ENCODE measurements around the gene EPHA6.

Gene EPHA6

DNA sequence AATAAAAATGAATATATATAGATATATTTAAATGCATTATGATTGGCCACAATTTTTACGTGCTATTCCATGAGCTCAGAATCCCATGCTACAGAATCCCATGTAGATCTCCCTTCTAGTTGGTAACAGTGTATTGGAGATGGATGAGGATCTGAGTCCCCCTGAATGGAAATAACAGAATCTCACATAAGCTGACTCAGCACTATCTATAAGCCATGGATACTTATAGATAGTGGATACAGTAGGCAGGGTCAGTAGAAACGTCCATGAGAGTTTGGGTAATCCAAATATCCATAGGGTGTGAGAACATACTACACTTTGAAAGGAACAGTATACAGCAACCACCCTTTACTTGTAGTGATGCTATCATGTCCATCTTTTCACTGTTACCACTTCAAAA, 375.4 kb downstream of the EPHA6 start:
- no peak overlapping the region for H4K5ac ChIP-seq (ENCODE audit: low read length)
- H3K56ac ChIP-seq (ENCODE audit: low read length): no peak overlapping the region
- H2BK15ac ChIP-seq (replicated peaks; ENCODE audit: low read depth): no peak overlapping the region
- H3K27ac ChIP-seq (ENCODE audit: low read depth, low read length): no peak overlapping the region
- DNase-seq: no peak
- H2BK120ac ChIP-seq (ENCODE audit: low read depth, low read length): no peak overlapping the region
- no CpG with 5 or more reads among the region's 2 CpGs for WGBS (ENCODE audit: extremely low coverage, insufficient coverage, low lambda C conversion rate)
- H3K4me3 ChIP-seq (ENCODE audit: low read length): no peak overlapping the region
- no peaks in the 10 kb centered on the region for H3K36me3 ChIP-seq (ENCODE audit: control insufficient read depth, insufficient read depth, low read length)
- no peak overlapping the region for H4K8ac ChIP-seq (ENCODE audit: low read depth, low read length)
- H3K4ac ChIP-seq (ENCODE audit: low read depth, low read length): no peak overlapping the region
- no peaks in the 10 kb centered on the region for H3K4me1 ChIP-seq (ENCODE audit: control insufficient read depth, low read depth, low read length)
- no peaks in the 10 kb centered on the region for H3K27me3 ChIP-seq (ENCODE audit: insufficient read depth, low read length, poor library complexity)
- no peak overlapping the region for H3K4me2 ChIP-seq (ENCODE audit: low read length)
- no peak overlapping the region for H3K23ac ChIP-seq (ENCODE audit: low read length)
- H3K79me2 ChIP-seq (ENCODE audit: control insufficient read depth, insufficient read depth, low read length): no peaks in the 10 kb centered on the region
- H3K9ac ChIP-seq (ENCODE audit: low read length): no peak overlapping the region
- H3K79me1 ChIP-seq (ENCODE audit: low read length): no peaks in the 10 kb centered on the region
- H3K18ac ChIP-seq (ENCODE audit: low read length): no peak overlapping the region
- no peak overlapping the region for H2AK5ac ChIP-seq (ENCODE audit: low read length)
- H2BK5ac ChIP-seq (ENCODE audit: low read length): no peak overlapping the region

DNA sequence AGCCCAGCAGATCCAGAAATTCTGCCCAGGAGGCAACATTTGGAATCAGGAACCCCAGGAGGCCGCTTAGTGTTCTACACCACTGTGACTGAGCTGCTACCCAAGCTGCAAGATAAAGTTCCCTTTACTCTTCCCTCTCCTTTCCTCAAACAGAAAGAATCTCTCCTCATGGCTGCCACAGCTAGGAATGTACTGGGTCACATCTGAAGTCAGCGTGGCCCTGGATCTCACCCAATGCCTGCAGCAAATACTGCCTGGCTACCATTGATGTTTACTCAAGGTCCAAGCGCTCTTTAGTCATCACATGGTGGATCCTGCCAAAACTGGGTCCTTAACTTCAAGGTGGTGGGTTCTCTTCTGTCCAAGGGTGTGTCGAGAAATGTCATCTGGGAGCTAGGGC, 382.7 kb downstream of the EPHA6 start:
- Histone ChIP-seq H3K4ac (ENCODE audit: low read depth, low read length) (no peak overlapping the region), H2BK5ac (ENCODE audit: low read length) (no peak overlapping the region), H3K79me2 (ENCODE audit: control insufficient read depth, insufficient read depth, low read length) (no peaks in the 10 kb centered on the region), H3K4me1 (ENCODE audit: control insufficient read depth, low read depth, low read length) (peaks cover 7% of the 10 kb centered on the region), H3K18ac (ENCODE audit: low read length) (no peak overlapping the region), H2BK120ac (ENCODE audit: low read depth, low read length) (no peak overlapping the region), H3K56ac (ENCODE audit: low read length) (no peak overlapping the region), H3K9ac (ENCODE audit: low read length) (no peak overlapping the region), H3K79me1 (ENCODE audit: low read length) (no peaks in the 10 kb centered on the region), H2BK15ac (replicated peaks; ENCODE audit: low read depth) (no peak overlapping the region), H4K5ac (ENCODE audit: low read length) (no peak overlapping the region), H3K27ac (ENCODE audit: low read depth, low read length) (no peak overlapping the region), H3K36me3 (ENCODE audit: control insufficient read depth, insufficient read depth, low read length) (no peaks in the 10 kb centered on the region), H2AK5ac (ENCODE audit: low read length) (peak overlapping the region; percentile 33), H3K27me3 (ENCODE audit: insufficient read depth, low read length, poor library complexity) (no peaks in the 10 kb centered on the region), H3K4me2 (ENCODE audit: low read length) (no peak overlapping the region), H4K8ac (ENCODE audit: low read depth, low read length) (no peak overlapping the region), H3K4me3 (ENCODE audit: low read length) (no peak overlapping the region), H3K23ac (ENCODE audit: low read length) (no peak overlapping the region)
- peak; percentile 8 for DNase-seq
- no CpG with 5 or more reads among the region's 4 CpGs for WGBS (ENCODE audit: extremely low coverage, insufficient coverage, low lambda C conversion rate)

DNA sequence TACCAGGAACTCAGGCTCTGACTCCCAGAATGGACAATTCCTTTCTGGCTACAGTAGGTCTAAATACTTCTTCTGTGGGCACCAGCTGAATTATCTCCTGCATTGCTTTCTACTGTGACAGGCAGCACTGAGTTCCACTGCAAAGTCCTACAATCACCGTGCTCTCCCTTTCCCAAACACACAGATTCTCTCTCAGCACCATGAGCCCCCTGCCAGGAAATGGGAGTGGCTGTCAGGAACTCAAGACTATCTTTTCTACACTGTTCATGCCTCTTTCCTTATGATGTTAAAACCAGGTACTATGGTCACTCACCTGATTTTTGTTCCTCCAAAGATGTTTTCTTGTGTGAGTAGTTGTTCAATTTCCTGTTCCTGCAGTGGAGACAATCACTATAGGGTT, 383.4 kb downstream of the EPHA6 start:
- no peak overlapping the region for H3K18ac ChIP-seq (ENCODE audit: low read length)
- no peak overlapping the region for H3K27ac ChIP-seq (ENCODE audit: low read depth, low read length)
- H2BK120ac ChIP-seq (ENCODE audit: low read depth, low read length): no peak overlapping the region
- no peak overlapping the region for H2BK15ac ChIP-seq (replicated peaks; ENCODE audit: low read depth)
- no peak overlapping the region for H4K8ac ChIP-seq (ENCODE audit: low read depth, low read length)
- no peak overlapping the region for H3K4me2 ChIP-seq (ENCODE audit: low read length)
- no peak overlapping the region for H4K5ac ChIP-seq (ENCODE audit: low read length)
- H2BK5ac ChIP-seq (ENCODE audit: low read length): no peak overlapping the region
- no CpG with 5 or more reads among the region's 1 CpG for WGBS (ENCODE audit: extremely low coverage, insufficient coverage, low lambda C conversion rate)
- no peak overlapping the region for H3K56ac ChIP-seq (ENCODE audit: low read length)
- H3K4ac ChIP-seq (ENCODE audit: low read depth, low read length): no peak overlapping the region
- peaks cover 7% of the 10 kb centered on the region for H3K4me1 ChIP-seq (ENCODE audit: control insufficient read depth, low read depth, low read length)
- no peak overlapping the region for H2AK5ac ChIP-seq (ENCODE audit: low read length)
- no peak overlapping the region for H3K23ac ChIP-seq (ENCODE audit: low read length)
- no peaks in the 10 kb centered on the region for H3K36me3 ChIP-seq (ENCODE audit: control insufficient read depth, insufficient read depth, low read length)
- no peaks in the 10 kb centered on the region for H3K79me1 ChIP-seq (ENCODE audit: low read length)
- DNase-seq: peak; percentile 18
- H3K27me3 ChIP-seq (ENCODE audit: insufficient read depth, low read length, poor library complexity): no peaks in the 10 kb centered on the region
- H3K79me2 ChIP-seq (ENCODE audit: control insufficient read depth, insufficient read depth, low read length): no peaks in the 10 kb centered on the region
- no peak overlapping the region for H3K9ac ChIP-seq (ENCODE audit: low read length)
- no peak overlapping the region for H3K4me3 ChIP-seq (ENCODE audit: low read length)

DNA sequence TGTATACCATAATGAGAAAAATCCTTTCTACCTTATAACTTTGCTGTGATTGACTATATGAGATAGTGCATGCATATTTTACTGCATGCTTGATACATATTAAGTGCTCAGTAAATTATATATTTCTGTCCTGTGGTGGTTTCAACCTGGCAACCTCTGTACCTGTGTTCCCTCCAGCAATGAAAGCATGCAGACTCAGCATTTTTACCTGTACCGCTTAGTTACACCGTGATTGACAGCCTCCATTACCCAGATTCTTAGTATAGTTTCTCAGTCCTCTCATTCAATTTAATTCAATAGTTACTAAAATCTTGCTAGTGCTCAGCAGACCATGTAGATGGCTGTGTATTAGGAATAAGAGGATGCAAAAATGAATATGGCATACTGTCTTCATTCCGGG, 386.0 kb downstream of the EPHA6 start:
- no peak overlapping the region for H2BK15ac ChIP-seq (replicated peaks; ENCODE audit: low read depth)
- peaks cover 7% of the 10 kb centered on the region for H3K4me1 ChIP-seq (ENCODE audit: control insufficient read depth, low read depth, low read length)
- H3K18ac ChIP-seq (ENCODE audit: low read length): no peak overlapping the region
- H3K79me1 ChIP-seq (ENCODE audit: low read length): no peaks in the 10 kb centered on the region
- no peak overlapping the region for H3K23ac ChIP-seq (ENCODE audit: low read length)
- H3K4me2 ChIP-seq (ENCODE audit: low read length): no peak overlapping the region
- H3K9ac ChIP-seq (ENCODE audit: low read length): no peak overlapping the region
- no peak overlapping the region for H4K5ac ChIP-seq (ENCODE audit: low read length)
- no peak overlapping the region for H2BK120ac ChIP-seq (ENCODE audit: low read depth, low read length)
- H4K8ac ChIP-seq (ENCODE audit: low read depth, low read length): no peak overlapping the region
- no peak overlapping the region for H3K56ac ChIP-seq (ENCODE audit: low read length)
- H3K27ac ChIP-seq (ENCODE audit: low read depth, low read length): no peak overlapping the region
- H3K4ac ChIP-seq (ENCODE audit: low read depth, low read length): no peak overlapping the region
- no peaks in the 10 kb centered on the region for H3K36me3 ChIP-seq (ENCODE audit: control insufficient read depth, insufficient read depth, low read length)
- H2BK5ac ChIP-seq (ENCODE audit: low read length): no peak overlapping the region
- H3K27me3 ChIP-seq (ENCODE audit: insufficient read depth, low read length, poor library complexity): no peaks in the 10 kb centered on the region
- H3K79me2 ChIP-seq (ENCODE audit: control insufficient read depth, insufficient read depth, low read length): no peaks in the 10 kb centered on the region
- no peak overlapping the region for H2AK5ac ChIP-seq (ENCODE audit: low read length)
- no peak overlapping the region for H3K4me3 ChIP-seq (ENCODE audit: low read length)
- WGBS (ENCODE audit: extremely low coverage, insufficient coverage, low lambda C conversion rate): no CpG with 5 or more reads among the region's 3 CpGs
- DNase-seq: no peak

DNA sequence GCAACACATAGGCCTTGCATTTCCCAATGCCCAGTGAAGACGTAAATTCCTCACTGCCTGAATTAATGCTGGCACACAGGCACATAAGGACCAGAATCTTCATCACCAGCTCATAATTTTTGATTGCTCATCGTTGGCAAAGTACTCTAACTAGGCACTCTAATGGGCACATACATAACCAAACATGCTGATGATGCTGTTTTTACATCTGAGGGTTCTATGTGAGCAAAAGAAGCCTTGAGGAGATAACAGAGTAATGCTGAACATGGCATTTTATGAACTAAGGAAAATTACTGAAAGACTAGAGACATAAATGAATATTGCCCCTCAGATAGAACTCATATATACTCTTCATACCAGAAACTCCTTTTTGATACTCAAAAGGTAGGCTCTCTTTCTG, 387.4 kb downstream of the EPHA6 start:
- Histone ChIP-seq H4K5ac (ENCODE audit: low read length) (no peak overlapping the region), H4K8ac (ENCODE audit: low read depth, low read length) (no peak overlapping the region), H3K56ac (ENCODE audit: low read length) (no peak overlapping the region), H3K23ac (ENCODE audit: low read length) (no peak overlapping the region), H2AK5ac (ENCODE audit: low read length) (no peak overlapping the region), H3K36me3 (ENCODE audit: control insufficient read depth, insufficient read depth, low read length) (no peaks in the 10 kb centered on the region), H3K18ac (ENCODE audit: low read length) (no peak overlapping the region), H3K79me1 (ENCODE audit: low read length) (no peaks in the 10 kb centered on the region), H3K4ac (ENCODE audit: low read depth, low read length) (no peak overlapping the region), H2BK15ac (replicated peaks; ENCODE audit: low read depth) (no peak overlapping the region), H3K27ac (ENCODE audit: low read depth, low read length) (no peak overlapping the region), H2BK120ac (ENCODE audit: low read depth, low read length) (no peak overlapping the region), H3K9ac (ENCODE audit: low read length) (no peak overlapping the region), H3K4me2 (ENCODE audit: low read length) (no peak overlapping the region), H3K27me3 (ENCODE audit: insufficient read depth, low read length, poor library complexity) (no peaks in the 10 kb centered on the region), H2BK5ac (ENCODE audit: low read length) (no peak overlapping the region), H3K4me1 (ENCODE audit: control insufficient read depth, low read depth, low read length) (peaks cover 7% of the 10 kb centered on the region), H3K4me3 (ENCODE audit: low read length) (no peak overlapping the region), H3K79me2 (ENCODE audit: control insufficient read depth, insufficient read depth, low read length) (no peaks in the 10 kb centered on the region)
- DNase-seq: no peak
- WGBS (ENCODE audit: extremely low coverage, insufficient coverage, low lambda C conversion rate): no CpG with 5 or more reads among the region's 2 CpGs

DNA sequence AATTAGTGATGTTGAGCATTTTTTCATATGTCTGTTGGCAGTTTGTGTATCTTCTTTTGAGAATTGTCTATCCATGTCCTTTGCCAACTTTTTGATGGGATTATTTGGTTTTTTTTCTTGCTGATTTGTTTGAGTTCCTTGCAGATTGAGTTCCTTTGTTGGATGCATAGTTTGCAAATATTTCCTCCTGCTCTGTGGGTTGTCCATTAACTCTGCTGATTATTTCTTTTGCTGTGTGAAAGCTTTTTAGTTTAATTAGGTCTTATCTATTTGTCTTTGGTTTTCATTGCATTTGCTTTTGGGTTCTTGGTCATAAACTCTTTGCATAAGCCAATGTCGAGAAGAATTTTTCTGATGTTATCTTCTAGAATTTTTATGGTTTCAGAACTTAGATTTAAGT, 414.6 kb downstream of the EPHA6 start:
- Histone ChIP-seq H3K4ac (ENCODE audit: low read depth, low read length) (no peak overlapping the region), H3K23ac (ENCODE audit: low read length) (no peak overlapping the region), H3K27me3 (ENCODE audit: insufficient read depth, low read length, poor library complexity) (no peaks in the 10 kb centered on the region), H3K4me2 (ENCODE audit: low read length) (no peak overlapping the region), H2BK120ac (ENCODE audit: low read depth, low read length) (no peak overlapping the region), H3K79me1 (ENCODE audit: low read length) (no peaks in the 10 kb centered on the region), H3K18ac (ENCODE audit: low read length) (no peak overlapping the region), H3K4me3 (ENCODE audit: low read length) (no peak overlapping the region), H3K27ac (ENCODE audit: low read depth, low read length) (no peak overlapping the region), H3K4me1 (ENCODE audit: control insufficient read depth, low read depth, low read length) (no peaks in the 10 kb centered on the region), H3K79me2 (ENCODE audit: control insufficient read depth, insufficient read depth, low read length) (no peaks in the 10 kb centered on the region), H4K5ac (ENCODE audit: low read length) (no peak overlapping the region), H3K36me3 (ENCODE audit: control insufficient read depth, insufficient read depth, low read length) (no peaks in the 10 kb centered on the region), H4K8ac (ENCODE audit: low read depth, low read length) (no peak overlapping the region), H3K9ac (ENCODE audit: low read length) (no peak overlapping the region), H2AK5ac (ENCODE audit: low read length) (no peak overlapping the region), H2BK15ac (replicated peaks; ENCODE audit: low read depth) (no peak overlapping the region), H2BK5ac (ENCODE audit: low read length) (no peak overlapping the region), H3K56ac (ENCODE audit: low read length) (no peak overlapping the region)
- peak; percentile 19 for DNase-seq
- WGBS (ENCODE audit: extremely low coverage, insufficient coverage, low lambda C conversion rate): no CpG with 5 or more reads among the region's 1 CpG
